Fibroblast of lung (primary cell): ENCODE measurements around the gene MND1. TPM values are rescaled to one million over a fixed set of nuclear protein-coding genes. Genes with fewer than 3 reads are reported as not detected.
A peak's percentile ranks its signal among the peaks of the same experiment; 100 is the strongest.

Experiments used
- DNase-seq, 2 donors: peaks; one replicate each; pipeline versions ENCODE4 v3.0.0 to v3.0.0-alpha.2; 2010; ENCODE audit warnings: low read depth in 2 of 2
- H2AFZ ChIP-seq: 2 replicates; pipeline ENCODE4 v1.5.1; 2012; ENCODE audit warnings: low read length, control low read depth, inconsistent platforms
- H3K27ac ChIP-seq: 2 replicates; pipeline ENCODE4 v1.5.1; 2011; ENCODE audit warnings: low read length, control low read depth; ENCODE audit not compliant: insufficient read depth
- H3K27me3 ChIP-seq: 2 replicates; pipeline ENCODE4 v1.5.1; 2011; ENCODE audit warnings: mild to moderate bottlenecking, low read length; ENCODE audit not compliant: control insufficient read depth, insufficient read depth
- H3K36me3 ChIP-seq: 2 replicates; pipeline ENCODE4 v1.5.1; 2011; ENCODE audit warnings: low read length; ENCODE audit not compliant: control insufficient read depth, insufficient read depth
- H3K4me1 ChIP-seq: 2 replicates; pipeline ENCODE4 v1.5.1; 2011; ENCODE audit warnings: low read length; ENCODE audit not compliant: control insufficient read depth, insufficient read depth; ENCODE audit errors: extremely low read depth
- H3K4me2 ChIP-seq: 2 replicates; pipeline ENCODE4 v1.5.1; 2011; ENCODE audit warnings: low read length, control low read depth; ENCODE audit not compliant: insufficient read depth; ENCODE audit errors: extremely low read depth
- H3K4me3 ChIP-seq, 4 experiments: fragments of 200-600 bp in 1 of 4; sonication (generic) in 1 of 4; replicated peaks in 1 of 4; 2 replicates each; pipeline ENCODE4 v1.5.1; 2011 to 2016; ENCODE audit warnings: low read length in 4 of 4, low read depth in 3 of 4, mild to moderate bottlenecking in 3 of 4, control low read depth in 2 of 4, inconsistent platforms in 1 of 4, mixed read lengths in 1 of 4; ENCODE audit not compliant: insufficient read depth in 1 of 4; ENCODE audit errors: control extremely low read depth in 1 of 4
- H3K79me2 ChIP-seq: 2 replicates; pipeline ENCODE4 v1.5.1; 2012; ENCODE audit warnings: mild to moderate bottlenecking, low read length, inconsistent platforms; ENCODE audit not compliant: control insufficient read depth, insufficient read depth
- H3K9ac ChIP-seq: 2 replicates; pipeline ENCODE4 v1.5.1; 2011; ENCODE audit warnings: mild to moderate bottlenecking, low read length, control low read depth; ENCODE audit not compliant: insufficient read depth
- H3K9me3 ChIP-seq: 2 replicates; pipeline ENCODE4 v1.5.1; 2012; ENCODE audit warnings: low read depth, low read length; ENCODE audit not compliant: control insufficient read depth, insufficient read depth
- H4K20me1 ChIP-seq: 2 replicates; pipeline ENCODE4 v1.5.1; 2011; ENCODE audit warnings: low read length; ENCODE audit not compliant: control insufficient read depth, insufficient read depth; ENCODE audit errors: extremely low read depth
- CTCF ChIP-seq, 2 donors: IDR thresholded peaks in 1 of 2; conservative IDR thresholded peaks in 1 of 2; 1 replicate in 1 of 2; 2 replicates in 1 of 2; pipeline ENCODE4 v1.5.1; 2011 to 2012; ENCODE audit warnings: low read length in 2 of 2, control low read depth in 1 of 2, inconsistent platforms in 1 of 2, low read depth in 1 of 2, mild to moderate bottlenecking in 1 of 2
- EZH2 ChIP-seq: IDR thresholded peaks from 2 replicates; pipeline ENCODE4 v1.5.1; 2012; ENCODE audit warnings: low read length, control low read depth, mild to moderate bottlenecking; ENCODE audit errors: missing control alignments
- polyA plus RNA-seq, 2 donors: library from polyadenylated mRNA; depleted of rRNA in 1 of 2; stranded (reverse) in 1 of 2; unstranded in 1 of 2; fragments of >200 nt; gene quantifications; 2 replicates each; pipeline ENCODE4 v1.2.1, GENCODE V29; 2011 to 2012; ENCODE audit warnings: missing spikeins in 1 of 2
- total RNA-seq: library from RNA; depleted of rRNA; stranded (reverse); fragments of >200 nt; gene quantifications from 2 replicates; pipeline ENCODE4 v1.2.1, GENCODE V29; 2014

The MND1 gene
- total and polyA plus RNA-seq, 2 donors (not counting 1 experiment from before 2014, with no cell fraction given), result 2.2 to 5.8 TPM

DNA sequence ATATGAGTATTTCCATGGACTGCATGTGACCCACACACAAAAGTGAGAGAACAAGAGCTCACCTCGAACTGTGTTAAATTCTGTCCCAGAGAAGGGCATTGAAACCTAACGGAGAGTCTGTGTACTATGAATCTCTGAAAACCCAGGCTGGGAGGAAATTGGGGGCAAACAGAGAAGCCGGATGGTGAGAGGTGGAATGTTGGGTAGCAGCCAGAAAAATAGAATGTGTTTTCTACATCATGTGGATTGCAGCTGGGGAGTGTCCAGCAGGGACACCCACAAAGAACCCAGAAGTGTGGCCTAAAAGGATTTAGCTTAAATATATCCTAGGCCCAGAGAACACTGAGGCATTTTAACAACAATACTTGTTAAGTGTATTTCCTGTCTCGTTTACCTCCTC is 38.6 kb downstream of the MND1 start:
- Histone ChIP-seq H3K27me3 (no peaks in the 10 kb centered on the region), H3K36me3 (no peaks in the 10 kb centered on the region), H3K9ac (no peak overlapping the region), H3K4me2 (no peak overlapping the region), H2AFZ (peak overlapping the region; percentile 20), H3K27ac (no peak overlapping the region), H3K4me1 (no peaks in the 10 kb centered on the region), H4K20me1 (no peaks in the 10 kb centered on the region), H3K9me3 (no peaks in the 10 kb centered on the region), H3K4me3 (no peak overlapping the region), H3K79me2 (no peaks in the 10 kb centered on the region)
- no peak for TF ChIP-seq CTCF (conservative IDR thresholded peaks at IDR 0.05 in 1 of 2, IDR thresholded peaks at IDR 0.05 in 1 of 2; ENCODE audit: low read depth in 1 of 2, low read length in 2 of 2)
- no peak for TF ChIP-seq EZH2
- peak in 1 of 2 donors; percentile 18 for DNase-seq

DNA sequence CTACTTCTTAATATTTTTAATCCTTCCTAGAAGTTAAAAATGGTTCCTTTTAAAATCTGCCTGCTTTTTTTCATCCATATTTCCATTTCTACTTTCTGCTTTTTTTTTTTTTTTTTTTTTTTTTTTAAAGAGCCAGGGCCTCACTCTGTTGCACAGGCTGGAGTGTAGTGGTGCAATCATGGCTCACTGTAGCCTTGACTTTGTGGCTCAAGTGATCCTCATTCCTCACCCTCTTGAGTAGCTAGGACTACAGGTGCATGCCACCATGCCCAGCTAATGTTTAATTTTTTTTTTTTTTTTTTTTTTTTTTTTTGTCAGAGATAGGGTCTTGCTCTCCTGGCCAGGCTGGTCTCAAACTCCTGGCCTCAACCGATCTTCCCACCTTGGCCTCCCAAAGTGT is 39.7 kb downstream of the MND1 start:
- no peaks in the 10 kb centered on the region for H4K20me1 ChIP-seq
- no peaks in the 10 kb centered on the region for H3K9me3 ChIP-seq
- no peak overlapping the region for H3K4me2 ChIP-seq
- H3K36me3 ChIP-seq, result no peaks in the 10 kb centered on the region
- DNase-seq, result no peak
- H3K27ac ChIP-seq, result no peak overlapping the region
- no peaks in the 10 kb centered on the region for H3K4me1 ChIP-seq
- H3K9ac ChIP-seq, result no peak overlapping the region
- no peaks in the 10 kb centered on the region for H3K79me2 ChIP-seq
- no peak for TF ChIP-seq EZH2
- no peak for TF ChIP-seq CTCF (conservative IDR thresholded peaks at IDR 0.05 in 1 of 2, IDR thresholded peaks at IDR 0.05 in 1 of 2; ENCODE audit: low read depth in 1 of 2, low read length in 2 of 2)
- H3K4me3 ChIP-seq, result no peak overlapping the region
- no peak overlapping the region for H2AFZ ChIP-seq
- no peaks in the 10 kb centered on the region for H3K27me3 ChIP-seq

DNA sequence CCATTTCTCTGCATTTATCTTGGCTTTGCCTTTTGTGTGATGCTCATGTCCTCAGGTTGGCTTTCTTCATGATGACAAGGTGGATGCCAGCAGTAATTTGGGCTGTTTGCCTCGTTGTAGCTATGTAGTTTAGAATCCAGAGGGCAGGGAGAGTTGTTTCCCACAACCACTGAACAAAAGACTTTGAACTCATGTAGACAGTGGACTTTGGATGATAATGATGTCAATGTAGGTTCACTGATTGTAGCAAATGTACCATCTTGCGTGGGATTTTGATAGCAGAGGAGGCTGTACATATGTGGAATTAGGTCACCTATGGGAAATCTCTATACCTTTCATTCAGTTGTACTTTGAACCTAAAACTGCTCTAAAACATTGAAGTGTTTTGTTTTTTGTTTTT is 41.3 kb downstream of the MND1 start:
- no peak for TF ChIP-seq CTCF (conservative IDR thresholded peaks at IDR 0.05 in 1 of 2, IDR thresholded peaks at IDR 0.05 in 1 of 2; ENCODE audit: low read depth in 1 of 2, low read length in 2 of 2)
- TF ChIP-seq EZH2, result no peak
- Histone ChIP-seq H2AFZ (no peak overlapping the region), H3K27ac (no peak overlapping the region), H3K27me3 (no peaks in the 10 kb centered on the region), H3K4me1 (no peaks in the 10 kb centered on the region), H3K36me3 (no peaks in the 10 kb centered on the region), H3K4me2 (no peak overlapping the region), H3K9ac (no peak overlapping the region), H3K79me2 (no peaks in the 10 kb centered on the region), H3K9me3 (no peaks in the 10 kb centered on the region), H4K20me1 (no peaks in the 10 kb centered on the region), H3K4me3 (no peak overlapping the region)
- no peak for DNase-seq
